ENCODE results near the gene KRT13.

- no peak for TF ChIP-seq CTCF (conservative IDR thresholded peaks at IDR 0.05; ENCODE audit: low read depth in 2 of 2)
- TF ChIP-seq JUNB (IDR thresholded peaks at IDR 0.05; ENCODE audit: unreplicated experiment), result no peak
- no peak for TF ChIP-seq NANOG (IDR thresholded peaks at IDR 0.05; ENCODE audit: borderline replicate concordance)
- TF ChIP-seq POLR2AphosphoS5 (IDR thresholded peaks at IDR 0.05; ENCODE audit: low read depth), result no peak
- TF ChIP-seq CREB1 (CRISPR knock-in tag; IDR thresholded peaks at IDR 0.05; ENCODE audit: low read depth), result no peak
- TF ChIP-seq, protein P1, sequence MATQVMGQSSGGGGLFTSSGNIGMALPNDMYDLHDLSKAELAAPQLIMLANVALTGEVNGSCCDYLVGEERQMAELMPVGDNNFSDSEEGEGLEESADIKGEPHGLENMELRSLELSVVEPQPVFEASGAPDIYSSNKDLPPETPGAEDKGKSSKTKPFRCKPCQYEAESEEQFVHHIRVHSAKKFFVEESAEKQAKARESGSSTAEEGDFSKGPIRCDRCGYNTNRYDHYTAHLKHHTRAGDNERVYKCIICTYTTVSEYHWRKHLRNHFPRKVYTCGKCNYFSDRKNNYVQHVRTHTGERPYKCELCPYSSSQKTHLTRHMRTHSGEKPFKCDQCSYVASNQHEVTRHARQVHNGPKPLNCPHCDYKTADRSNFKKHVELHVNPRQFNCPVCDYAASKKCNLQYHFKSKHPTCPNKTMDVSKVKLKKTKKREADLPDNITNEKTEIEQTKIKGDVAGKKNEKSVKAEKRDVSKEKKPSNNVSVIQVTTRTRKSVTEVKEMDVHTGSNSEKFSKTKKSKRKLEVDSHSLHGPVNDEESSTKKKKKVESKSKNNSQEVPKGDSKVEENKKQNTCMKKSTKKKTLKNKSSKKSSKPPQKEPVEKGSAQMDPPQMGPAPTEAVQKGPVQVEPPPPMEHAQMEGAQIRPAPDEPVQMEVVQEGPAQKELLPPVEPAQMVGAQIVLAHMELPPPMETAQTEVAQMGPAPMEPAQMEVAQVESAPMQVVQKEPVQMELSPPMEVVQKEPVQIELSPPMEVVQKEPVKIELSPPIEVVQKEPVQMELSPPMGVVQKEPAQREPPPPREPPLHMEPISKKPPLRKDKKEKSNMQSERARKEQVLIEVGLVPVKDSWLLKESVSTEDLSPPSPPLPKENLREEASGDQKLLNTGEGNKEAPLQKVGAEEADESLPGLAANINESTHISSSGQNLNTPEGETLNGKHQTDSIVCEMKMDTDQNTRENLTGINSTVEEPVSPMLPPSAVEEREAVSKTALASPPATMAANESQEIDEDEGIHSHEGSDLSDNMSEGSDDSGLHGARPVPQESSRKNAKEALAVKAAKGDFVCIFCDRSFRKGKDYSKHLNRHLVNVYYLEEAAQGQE (IDR thresholded peaks at IDR 0.05; ENCODE audit: unreplicated experiment), result no peak
- TF ChIP-seq STAT1 (IDR thresholded peaks at IDR 0.05; ENCODE audit: unreplicated experiment), result no peak
- no peak for TF ChIP-seq EZH2 (IDR thresholded peaks at IDR 0.05; ENCODE audit: low read depth, unreplicated experiment)
- no peak for TF ChIP-seq EZH2phosphoT487 (IDR thresholded peaks at IDR 0.05; ENCODE audit: unreplicated experiment)
Observed at GRCh38 chr17:41512546-41513167, 7.2 kb upstream of the KRT13 start.
